ENCODE results near the gene MAEA.

The MAEA gene

DNA sequence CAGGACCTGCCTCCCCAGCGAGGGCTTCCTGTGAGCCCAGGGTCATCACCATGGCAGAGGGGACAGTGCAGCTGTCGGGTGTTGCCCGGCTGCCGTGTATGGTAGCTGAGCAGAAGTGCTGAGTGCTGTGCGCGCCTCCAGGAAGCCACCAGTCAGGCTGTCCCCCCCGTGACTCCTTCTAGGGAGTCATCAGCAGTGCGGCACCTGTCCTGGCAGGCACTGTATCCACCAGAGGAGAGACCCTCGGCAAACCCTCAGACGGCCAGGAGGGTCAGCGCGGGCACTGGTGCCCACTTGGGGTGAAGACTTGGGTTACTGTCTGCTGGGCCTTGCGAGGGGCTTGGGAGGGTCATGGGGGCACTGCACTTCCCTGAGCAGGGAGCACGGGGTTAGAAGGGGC lies 65.7 kb downstream of the MAEA start:
- no peak for DNase-seq

- DNase-seq = peak; percentile 67
Observed at GRCh38 chr4:1356181-1356998, 66.7 kb downstream of the MAEA start.

GRCh38 chr4:1357356-1358248 lies 67.9 kb downstream of the MAEA start:
- no peak for DNase-seq

DNA sequence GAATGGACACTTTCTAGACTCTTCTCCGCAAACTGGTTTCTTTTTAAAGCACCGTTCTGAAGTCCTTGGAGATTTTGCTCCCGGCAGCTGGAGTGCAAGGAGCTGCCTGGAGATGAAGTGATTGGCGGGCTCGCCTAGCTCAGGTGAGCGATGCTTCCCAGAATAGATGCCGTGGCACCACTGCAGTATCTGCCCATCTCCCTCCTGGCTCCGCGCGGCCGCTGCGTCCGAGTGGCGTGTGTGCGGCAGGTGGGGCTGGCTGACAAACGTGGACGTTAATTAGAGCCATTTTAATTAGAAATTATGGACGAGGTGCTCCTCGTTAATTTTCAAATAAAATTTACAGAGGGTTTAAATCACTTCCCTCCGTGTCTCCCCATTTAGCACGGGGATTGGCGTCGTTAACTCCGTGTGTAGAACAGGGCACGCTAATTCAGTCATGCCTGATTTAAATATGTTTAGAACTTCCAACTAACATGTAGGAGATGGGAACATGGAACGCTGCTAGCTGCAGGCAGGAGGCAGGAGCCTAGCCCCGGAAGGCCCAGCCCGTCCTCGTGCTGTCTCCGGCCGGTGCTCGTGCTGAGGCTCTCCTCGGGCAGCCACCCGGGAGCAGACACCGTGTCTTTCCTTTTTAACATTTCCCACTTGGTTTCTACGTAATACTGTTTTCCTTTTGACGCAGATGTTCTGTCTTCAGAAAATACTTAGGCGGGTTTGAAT lies 68.9 kb downstream of the MAEA start:
- no peak for DNase-seq

GRCh38 chr4:1359144-1359501 lies 69.4 kb downstream of the MAEA start:
- DNase-seq = no peak

DNA sequence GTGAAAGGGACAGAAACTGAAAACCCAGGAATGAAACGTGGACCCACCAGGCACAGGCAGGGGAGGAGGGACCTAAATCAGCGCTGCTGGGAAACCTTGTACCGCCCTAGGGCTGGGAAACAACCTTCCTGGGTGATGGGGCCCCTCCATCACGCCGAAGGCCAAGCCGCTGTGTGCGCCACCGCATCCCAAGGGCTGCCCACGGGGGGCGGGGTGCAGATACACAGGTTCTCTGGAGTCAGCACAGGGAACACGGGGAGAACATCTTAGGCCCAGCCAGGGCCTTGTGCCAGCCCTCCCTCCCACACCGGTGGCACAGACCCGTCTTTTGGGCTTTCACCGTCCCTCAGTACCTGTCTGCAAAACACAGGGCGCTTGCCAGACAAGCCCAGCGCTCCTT lies 70.3 kb downstream of the MAEA start:
- no peak for DNase-seq

DNA sequence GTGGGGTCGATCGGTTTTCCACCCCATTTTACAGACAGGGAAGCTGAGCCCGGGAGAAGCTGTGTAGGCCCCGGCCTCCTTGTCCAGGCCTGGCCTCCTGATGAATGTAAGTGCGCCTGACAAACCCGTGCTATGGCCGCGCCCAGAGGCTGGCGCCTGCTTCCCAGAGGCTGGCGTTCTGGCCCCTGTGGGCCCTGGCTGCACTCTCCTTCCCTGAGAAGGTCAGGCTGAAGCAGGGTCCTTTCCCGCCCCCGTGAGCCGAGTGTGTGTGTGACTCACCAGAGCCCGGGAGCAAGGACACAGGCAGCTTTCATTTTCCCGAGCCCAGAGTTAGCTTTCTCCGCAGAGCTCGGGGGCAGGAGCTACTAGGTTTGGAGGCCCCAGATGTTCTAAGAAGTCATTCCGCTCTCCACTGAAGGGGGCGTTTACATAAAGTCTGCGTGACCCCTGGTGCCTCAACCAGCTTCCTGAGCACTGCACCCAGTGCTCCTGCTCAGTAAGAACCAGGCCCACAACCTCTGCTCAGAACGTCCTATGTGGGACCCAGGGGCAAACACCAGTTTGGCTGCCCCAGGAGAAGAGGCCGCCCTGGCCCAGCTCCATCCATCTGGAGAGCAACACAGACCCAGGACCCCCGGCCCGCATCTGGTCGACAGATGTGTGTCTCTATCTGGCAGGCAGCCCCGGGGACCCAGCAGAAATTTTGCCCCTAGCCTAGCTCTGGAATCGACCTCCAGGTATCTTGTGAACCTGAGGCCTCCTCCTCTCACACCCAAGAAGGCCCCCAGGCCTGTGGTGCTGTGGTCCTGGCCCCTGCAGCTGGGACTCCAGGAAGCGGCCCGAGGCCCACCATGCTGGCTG lies 71.0 kb downstream of the MAEA start:
- no peak for DNase-seq

GRCh38 chr4:1361431-1361830 lies 71.7 kb downstream of the MAEA start:
- no peak for DNase-seq

DNA sequence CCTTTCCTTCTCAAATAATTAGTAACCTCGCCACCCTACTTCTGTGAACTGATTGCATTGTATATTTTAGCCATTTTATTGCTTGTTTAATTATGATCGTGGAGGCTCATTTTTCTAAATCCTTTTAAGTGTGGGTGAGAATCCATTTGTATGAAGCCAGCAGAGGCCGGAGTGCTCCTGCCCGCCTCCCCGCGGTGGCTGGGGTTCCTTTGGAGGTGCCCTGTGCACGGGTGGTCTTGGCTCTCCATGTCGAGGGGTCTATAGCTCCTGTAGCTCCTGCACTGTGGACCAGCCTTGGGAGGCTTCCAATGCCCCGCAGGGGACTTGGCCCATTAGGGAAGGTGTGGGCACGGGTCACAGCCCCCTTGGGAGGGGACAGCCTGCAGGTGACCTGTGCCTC lies 72.4 kb downstream of the MAEA start:
- no peak for DNase-seq

- DNase-seq = no peak
Observed at GRCh38 chr4:1362521-1362920, 72.8 kb downstream of the MAEA start.

DNA sequence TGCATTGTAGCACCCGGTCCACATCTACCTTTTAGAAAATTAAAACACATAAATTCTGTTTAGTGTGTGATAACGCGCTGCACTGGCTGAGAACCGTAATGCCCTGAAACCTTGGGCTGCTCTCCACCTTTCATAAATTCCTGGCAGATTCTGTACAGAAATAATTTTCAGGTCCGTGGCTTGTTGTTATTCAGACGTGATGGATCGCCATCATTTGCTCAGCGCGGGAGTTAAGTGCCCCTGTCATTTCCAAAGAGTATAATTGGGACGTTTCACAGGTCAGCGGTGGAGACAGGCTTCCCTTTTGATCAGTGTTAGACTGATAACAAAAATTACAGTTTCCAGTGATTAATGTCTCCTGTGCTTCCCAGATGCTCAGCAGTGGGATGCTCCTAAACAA lies 73.8 kb downstream of the MAEA start:
- no peak for DNase-seq

DNA sequence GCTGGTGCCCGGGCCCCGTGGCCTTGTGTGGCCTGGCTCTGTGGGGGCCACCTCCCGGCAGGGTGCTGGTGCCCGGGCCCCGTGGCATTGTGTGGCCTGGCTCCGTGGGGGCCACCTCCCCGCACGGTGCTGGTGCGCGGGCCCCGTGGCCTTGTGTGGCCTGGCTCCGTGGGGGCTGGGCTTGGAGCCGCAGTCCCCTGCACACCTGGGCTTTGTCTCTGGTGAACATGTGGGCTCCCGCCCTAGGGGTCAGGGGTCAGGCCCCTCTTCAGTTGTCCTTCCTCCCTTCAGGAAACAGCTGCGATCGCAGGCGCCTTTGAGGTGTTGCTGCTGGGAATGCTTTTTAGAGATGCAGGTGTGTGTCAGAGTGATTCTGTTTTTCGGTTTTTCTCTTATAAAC lies 74.5 kb downstream of the MAEA start:
- DNase-seq = no peak

GRCh38 chr4:1364748-1365147 lies 75.1 kb downstream of the MAEA start:
- no peak for DNase-seq

DNA sequence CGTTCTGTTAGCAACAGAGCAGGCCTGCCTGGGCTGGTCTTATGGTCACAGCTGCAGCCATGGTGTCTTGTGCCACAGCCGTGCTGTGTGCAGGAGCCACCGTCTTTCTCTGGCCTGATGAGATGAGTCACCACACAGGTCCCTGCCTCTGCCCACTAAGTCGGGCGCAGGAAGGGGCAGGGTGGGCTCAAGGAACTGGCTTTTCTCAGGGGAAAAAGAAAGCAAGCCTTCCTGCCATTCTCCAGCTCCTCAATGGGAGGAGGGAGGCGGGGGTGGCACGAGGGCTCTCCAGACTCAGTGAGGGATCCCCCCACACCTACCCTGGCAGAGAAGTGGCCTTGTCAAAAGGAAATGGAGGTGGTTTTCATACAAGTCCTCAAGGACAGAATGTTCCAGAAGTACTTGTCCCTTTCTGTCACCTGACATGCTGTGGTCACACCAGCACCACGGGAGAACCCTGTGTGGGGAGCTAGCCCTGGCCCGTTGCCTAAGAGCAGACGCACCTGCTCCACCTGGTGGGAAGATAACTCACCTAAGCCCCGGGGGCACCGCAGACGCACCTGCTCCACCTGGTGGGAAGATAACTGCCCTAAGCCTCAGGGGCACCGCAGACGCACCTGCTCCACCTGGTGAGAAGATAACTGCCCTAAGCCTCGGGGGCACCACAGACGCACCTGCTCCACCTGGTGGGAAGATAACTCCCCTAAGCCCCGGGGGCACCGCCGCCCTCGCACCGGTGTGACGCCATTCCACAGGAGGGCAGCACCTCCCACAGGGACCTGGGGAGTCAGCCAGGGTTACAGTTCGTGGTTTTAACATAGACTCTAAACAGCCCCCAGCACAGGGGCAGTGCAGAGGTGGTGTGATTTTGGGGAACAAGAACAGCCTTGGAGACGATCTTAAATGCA lies 75.8 kb downstream of the MAEA start:
- no peak for DNase-seq

- DNase-seq = no peak
Observed at GRCh38 chr4:1366371-1367229, 76.9 kb downstream of the MAEA start.

GRCh38 chr4:1367230-1367935 lies 77.7 kb downstream of the MAEA start:
- no peak for DNase-seq

GRCh38 chr4:1367936-1368289 lies 78.2 kb downstream of the MAEA start:
- DNase-seq = no peak

DNA sequence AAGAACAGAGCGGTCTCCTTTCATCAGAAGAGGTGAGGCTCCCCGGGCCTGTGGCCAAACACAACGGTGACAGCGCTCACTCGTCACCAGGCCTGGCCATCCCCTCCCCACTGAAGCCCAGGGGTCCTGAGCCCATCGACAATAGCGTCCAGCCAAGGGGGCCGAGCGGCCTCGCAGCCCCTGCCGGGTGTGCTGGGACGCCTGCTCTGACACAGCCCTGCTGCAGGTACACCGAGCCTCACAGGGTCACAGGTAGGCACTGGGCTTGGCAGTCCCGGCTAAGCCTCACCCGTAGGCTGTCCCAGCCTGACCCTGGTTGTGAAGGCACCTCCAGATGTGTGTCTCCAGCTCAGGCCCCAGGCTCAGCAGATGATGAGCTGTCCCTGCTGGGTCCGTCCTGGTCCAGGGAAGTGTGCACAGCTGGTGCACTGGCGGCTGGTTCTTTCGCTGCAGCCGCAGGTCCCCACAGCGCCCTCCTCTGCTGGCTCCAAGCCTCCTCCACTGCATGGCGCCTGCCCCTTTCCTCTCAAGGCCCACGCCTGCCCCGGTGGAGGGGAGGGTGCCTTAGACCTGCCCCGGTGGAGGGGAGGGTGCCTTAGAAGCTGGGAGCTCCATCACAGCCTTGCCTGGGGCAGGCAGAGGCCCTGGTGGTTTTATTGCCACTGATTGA lies 78.9 kb downstream of the MAEA start:
- DNase-seq = no peak

DNA sequence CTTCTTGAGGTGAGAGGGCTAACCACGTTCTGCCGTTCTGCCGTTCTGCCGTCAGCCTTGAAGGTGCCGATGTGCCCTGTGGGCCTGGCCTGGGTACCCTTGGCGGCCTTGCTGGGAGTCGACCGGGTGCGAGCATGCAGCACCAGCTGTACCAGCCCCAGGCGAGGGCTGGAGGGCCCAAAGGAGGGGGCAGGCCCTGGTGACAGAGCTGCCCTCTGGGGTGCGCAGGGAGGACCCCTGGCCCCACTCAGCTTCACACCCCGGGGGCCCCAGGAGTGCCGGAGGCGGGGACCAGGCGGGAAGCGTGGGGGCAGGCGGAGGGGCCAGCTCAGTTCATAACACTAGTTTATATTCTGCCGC lies 79.4 kb downstream of the MAEA start:
- no peak for DNase-seq
